G401.6 (cell line): ENCODE data around the gene CDH23.

ENCODE experiments used
- FAIRE-seq: peaks from 2 replicates; lab custom pipeline; 2012; peaks lifted over from hg19 to GRCh38; lab: Jason Lieb, UNC

The CDH23 gene

DNA sequence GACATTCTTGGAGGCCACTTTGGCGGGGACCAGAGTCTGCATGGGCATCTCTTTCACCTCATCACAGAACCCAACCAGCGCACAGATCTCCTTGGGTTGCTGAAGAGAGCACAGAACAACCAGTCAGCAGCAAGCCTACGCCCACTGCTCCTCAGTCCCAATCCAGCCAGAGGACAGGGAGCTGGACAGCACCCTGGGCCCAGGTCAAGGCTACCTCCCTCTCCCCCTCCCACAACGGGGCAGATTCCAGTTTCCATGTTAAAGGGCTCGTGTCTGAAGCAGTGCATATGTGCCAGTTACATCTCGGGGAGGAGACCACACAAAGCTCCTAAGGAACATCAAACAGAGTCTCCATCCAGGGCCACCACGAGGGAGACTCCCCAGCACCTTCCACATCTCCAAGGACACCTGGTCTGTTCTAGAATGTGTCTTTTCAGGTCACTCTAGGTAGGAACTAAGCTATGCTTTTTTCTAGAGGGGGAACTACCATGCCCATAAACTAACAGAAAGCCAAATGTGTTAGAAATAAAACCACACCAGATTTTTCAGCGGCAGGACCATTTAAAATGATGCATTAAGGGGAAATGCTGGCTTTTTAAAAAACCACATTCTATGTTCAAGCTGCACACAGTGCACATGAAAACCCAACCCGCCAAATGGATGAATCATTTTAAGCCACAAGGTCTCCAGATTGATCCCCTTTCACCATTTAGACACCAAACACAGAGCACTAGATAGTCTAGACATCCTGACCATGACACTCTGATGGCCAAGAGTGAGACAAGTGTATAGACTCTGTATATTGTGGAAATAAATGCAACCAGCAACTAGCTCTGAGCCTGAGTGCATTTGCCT, 425.4 kb downstream of the CDH23 start:
- no peak for FAIRE-seq

DNA sequence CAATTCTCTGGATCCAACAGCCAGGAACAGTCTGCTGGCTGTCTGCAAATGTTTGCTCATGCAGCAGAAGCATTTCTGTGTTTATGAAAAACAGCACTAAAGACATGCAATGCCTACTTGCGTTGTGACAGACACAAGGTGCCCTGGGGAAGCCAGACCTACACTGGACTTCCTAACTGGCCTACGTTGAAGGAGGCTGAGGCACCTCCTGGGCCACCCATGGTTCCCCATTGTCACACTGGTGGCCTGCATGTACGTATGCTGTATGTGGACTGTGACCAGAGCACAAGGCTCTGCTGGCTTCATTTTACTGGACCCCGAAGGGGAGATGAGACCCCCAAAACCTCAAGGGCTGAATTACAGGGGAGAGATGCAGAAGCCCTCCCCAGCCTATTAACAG, 426.6 kb downstream of the CDH23 start:
- FAIRE-seq, result no peak

DNA sequence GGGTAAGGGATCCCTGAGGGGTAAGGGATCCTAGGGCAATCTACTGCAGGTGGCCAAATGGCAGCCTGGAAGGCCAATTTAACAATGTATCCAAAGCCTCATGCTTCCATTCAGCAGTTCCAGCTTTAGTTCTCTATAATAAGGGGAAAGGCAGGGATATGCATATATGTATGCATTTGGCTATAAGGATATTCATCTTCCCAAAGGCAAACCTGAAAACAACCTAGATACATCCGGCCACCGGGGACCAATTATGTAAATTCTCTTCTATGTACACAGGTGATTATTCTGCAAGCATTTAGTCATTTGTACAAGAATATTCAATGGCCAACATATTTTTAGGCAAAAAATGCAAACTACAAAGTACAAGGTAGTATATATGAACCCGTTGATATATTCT, 427.6 kb downstream of the CDH23 start:
- no peak for FAIRE-seq

DNA sequence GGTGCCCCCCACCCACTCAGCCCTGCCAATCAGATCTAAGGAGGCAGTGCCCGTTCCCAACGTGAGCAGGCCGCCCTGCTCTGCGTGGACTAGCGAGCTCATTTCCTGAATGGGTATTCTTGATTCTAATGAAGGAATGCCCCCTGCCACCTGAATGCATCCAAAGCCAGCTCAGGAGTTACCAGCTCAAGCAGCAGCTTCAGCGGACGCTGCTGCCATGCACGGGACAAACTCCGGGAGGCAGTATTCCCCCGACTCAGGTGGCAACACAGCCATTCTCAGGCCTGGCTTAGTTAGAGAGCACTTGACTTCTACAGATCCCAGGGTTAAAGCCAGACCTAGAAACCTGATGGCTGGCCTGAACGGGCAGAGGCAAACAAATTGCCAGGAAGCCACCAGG, 428.5 kb downstream of the CDH23 start:
- FAIRE-seq, result no peak

DNA sequence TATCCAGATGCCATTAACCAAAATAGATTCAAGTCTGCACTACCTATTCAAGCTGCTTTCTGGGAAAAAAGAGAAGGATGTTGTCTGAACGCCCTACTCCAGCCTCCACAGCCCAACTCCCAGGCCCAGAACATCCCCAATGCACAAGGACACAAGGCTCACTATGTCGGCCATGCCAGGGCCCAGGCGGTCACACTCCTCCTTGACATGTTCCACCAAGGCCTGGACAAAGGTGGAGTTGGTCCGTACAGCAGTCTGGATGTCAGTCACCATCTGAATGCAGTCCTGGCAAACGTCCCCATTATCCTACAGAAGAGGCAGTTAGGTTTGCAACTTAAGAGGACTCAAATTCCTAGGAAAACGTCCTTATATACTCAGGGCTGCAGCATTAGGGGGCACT, 431.1 kb downstream of the CDH23 start:
- no peak for FAIRE-seq

DNA sequence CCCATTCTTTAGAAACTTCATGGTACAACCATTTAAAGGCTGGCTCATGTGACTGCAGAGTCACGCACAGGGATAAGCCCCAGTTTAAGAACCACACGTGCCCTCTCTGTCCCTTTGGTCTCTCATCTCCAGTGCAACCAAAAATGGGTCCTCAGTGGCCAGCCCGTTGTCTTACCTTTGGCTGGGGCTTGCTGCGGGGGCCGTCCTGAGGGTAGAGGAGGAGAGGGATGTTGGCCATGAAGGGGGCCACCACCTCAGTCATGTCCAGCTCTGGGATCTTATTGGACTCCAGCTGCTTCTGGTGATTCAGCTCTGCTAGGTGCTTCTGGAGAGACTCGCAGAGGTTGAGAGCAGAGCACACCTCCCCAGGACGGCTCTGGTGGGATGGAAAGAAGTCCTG, 432.0 kb downstream of the CDH23 start:
- no peak for FAIRE-seq

DNA sequence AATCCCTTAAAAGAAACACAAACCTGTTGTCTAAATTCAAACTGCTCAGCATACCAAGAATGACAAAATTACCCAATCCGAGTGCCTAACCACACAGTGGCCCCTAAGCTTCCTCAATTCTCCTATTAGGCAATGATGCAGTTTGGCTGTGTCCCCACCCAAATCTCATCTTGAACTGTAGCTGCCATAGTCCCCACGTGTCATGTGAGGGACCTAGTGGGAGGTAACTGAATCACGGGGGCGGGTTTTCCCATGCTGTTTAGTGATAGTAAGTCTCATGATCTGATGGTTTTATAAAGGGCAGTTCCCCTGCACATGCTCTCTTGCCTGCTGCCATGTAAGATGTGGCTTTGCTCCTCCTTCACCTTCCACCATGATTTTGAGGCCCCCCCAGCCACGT, 432.5 kb downstream of the CDH23 start:
- FAIRE-seq, result no peak

DNA sequence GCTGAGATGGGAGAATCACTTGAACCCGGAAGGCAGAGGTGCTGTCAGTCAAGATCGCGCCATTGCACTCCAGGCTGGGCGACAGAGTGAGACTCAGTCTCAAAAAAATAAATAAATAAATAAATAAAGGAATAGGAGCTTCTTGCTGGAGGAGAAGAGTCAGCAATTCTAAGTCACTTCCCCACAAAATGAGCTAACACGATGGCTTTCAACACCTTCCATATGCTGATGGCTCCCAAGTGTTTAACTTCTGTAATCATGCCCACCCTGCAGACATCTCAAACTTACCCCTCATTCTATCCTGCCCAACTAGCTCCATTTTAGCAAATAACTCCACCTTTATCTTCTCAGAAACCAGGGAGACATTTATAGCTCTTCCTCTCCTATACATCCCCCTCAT, 433.2 kb downstream of the CDH23 start:
- no peak for FAIRE-seq

DNA sequence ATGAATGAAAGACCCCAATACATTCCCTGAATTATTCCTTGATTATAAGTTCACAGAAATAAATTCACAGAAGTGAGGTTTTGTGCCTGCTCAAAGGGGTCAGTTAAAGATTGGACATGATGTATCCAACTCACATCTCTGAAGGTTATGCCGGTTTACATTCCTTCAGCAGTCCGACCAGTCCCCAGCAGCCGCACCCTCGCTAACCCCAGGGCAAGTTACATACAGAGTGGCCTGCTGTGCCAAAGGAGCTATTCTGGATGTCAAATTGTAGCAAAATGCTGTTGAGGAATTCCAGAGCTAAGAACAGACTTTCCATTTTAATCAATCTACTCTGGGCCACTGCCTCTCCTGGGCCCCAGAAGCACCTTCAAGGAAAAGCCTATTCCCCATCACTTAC, 434.0 kb downstream of the CDH23 start:
- no peak for FAIRE-seq

DNA sequence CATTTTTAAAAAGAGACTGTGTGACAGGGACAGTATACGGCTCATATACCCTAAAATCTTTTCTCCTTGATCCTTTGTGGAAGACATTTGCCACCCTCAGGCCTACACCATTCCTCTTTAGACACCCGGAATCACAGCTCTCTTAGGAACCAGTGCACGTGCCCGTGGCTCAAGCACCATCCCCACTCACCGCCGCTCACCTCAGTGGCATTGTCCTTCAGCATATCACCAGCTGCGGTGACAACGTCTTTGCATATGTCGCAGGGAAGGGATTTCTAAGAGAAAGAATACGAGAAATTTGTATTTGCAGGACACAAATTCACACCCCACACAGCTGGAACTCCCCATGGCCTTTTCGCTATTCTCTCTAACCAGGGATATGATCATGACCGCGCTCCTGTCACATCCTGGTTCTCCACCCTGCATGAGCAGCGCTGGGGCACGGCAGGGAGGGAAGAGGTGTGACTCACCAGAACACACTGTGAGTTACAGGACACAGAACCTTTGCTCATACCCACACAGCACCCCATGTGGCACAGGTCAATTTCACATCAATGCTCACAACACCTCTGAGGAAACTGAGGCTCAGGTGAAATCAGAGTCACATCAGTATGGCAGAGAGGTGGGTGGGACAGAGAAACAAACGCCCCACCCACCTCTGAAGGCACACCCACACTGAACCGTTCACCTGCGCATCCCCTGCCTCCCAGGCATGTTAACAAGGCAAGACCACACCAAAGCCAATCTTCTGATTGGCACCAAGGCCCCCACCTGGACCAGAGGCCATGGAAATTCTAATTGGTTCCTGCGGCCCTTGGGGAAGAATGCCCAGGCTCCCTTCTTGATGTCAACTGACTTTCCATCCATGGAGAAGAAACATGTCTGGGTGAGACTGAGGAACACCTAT, 435.2 kb downstream of the CDH23 start:
- FAIRE-seq, result no peak

DNA sequence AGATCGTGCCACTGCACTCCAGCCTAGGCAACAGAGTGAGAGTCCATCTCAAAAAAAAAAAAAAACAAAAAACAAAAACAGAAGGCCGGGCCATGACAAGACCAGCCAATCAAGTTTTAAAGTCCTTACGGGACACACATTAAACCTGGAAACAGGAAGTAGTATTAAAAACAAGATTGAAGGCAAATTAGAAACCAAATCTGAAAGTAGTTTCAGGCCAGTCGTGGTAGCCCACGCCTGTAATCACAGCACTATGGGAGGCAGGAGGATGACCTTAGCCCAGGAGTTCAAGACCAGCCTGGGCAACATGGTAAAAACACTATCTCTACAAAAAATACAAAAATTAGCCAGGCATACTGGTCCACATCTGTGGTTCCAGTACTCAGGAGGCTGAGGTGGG, 436.2 kb downstream of the CDH23 start:
- FAIRE-seq, result no peak

DNA sequence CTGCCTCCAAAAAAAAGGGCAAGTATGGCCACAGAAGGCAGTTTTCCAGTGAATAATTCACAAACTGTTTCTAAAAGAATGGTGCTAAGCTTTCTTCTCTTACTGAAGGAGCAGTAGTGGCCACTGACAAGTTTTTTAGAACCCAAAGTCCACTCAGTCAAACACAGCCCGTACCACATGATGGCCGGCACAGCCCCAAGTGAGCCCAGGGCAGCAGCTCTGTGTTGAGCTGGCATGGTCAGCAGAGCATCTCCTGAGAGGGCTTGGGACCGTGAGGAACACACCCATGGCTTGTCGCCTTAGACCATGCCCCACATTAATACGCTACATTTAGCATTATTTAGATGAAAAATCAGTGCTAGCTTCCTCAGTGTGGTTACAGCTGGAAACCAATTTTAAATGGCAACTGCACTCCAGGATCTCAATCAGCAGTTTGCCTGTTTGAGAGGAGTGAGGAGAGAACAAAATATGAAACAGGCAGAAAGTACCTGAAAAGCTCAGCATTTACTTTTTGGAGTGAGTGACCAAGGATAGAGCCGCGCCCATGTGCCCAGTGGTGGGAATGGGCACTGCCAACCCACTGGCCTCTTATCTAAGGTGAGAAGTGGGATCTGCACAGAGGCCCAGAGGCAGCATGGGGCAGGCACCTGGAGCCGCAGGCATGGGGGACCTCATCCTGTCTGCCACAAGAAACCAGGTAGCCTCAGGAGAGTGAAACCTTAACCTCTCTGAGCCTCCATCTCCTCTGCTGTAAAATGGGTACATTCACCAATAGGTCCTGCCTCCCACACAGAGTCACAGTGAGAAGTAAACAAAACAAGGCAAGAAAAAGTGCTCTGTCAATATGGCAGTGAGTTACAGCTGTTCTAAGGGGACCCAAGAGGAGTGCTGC, 437.0 kb downstream of the CDH23 start:
- no peak for FAIRE-seq

DNA sequence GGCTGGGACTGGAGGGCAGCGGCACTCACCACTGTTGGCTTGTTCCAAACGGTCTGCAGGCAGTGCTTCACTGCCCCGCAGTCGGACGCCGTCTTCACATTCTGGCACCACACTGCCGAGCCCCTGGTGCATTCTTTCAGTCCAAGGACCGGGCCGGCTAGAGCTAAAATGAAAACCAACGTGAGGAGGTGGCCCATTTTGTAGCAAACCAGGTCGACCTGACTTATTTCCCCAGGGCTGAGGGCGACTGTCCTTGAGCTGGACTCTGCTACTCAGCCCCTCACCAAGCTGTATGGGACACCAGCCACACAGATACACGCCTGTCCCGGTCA, 437.6 kb downstream of the CDH23 start:
- no peak for FAIRE-seq

DNA sequence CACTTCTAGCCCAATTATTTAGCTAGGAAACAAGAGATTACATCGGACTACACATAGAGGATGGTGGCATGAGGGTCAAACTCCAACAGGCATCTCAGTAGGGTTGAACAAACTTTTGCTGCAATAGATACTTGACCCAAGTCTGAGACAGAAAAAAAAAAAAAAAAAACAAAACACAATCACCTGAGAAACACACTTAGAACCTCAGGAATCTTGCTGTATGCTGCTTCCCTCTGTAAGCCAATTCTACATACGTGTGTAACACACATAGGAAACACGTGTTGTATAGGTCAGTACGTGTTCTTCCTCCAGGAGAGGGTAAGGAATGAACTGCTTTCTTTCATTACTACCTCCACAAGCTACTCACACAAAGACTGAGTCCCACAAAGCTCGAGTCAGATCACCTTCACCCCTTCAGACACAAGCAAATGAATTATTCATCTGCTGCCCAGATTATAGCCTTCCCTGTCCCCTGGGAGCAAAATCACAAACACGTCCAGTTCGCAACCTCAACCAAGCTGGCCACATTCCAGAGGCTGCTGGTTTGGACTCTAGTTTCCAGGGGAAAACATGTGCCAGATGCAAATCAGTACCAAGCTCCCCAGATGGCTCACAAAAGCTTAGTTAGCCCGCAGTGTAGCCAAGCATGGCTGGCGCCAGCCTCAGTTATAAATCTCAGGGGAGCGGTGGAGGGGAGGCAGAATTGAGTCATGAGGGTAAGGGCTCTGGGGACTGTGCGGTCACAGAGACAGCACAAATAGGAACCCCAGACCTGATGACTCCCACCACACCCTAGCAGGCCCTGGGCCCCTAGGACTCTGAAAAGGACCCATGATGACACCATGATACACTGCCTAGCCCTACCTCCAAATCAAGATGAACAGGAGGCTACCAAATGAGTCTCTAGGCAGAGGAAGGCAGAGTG, 439.2 kb downstream of the CDH23 start:
- FAIRE-seq, result no peak

DNA sequence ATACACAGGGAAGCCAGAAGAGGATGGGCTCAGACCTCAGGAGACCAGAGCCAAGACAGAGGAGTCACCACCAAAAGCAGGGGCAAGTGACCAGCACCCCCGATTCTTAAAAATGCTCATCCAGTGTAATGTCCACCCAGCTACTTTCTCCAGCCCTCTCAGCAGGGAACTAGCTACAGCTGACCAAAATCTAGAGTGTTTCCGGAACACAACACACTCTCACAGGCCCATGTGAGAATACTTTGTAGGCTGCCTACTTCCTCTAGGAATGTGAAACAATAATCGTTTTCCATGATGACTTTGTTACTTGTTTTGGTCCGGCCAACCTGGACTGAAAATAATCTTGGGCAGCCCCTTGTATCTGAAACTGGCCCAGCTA, 439.9 kb downstream of the CDH23 start:
- FAIRE-seq, result no peak

DNA sequence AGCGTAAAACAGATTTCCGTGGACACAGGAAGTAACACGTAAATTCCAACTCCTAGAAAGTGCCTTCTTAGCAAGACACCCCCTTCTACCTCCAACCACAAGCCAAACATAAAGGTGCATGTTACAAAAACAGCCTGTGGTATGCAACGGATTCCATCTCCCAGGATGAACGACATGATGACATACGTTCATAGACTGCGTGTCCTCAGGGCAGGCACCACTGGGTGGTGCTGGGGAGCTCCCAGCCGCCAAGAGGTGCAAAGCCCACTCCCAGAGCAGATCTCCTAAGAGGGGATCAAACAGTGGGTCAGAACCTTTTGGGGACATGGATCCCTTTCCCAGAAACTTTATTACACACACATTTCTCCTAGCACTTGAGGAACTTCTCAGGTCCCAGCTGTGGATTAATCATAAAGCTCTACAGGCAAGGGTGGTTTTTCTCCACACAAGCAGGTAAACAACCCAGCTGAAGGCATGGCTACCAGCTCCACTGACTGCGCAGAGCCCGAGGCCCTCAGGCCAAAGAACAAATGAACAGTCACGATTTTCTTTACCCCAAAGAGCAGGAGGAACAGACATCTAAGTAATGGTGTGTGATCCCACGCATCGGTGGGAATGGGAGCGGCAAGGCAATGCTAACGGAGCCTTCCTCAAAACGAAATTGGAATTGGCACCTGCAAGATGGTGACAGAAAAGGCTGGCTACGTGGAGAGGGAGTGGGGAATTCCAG, 440.5 kb downstream of the CDH23 start:
- FAIRE-seq, result no peak

DNA sequence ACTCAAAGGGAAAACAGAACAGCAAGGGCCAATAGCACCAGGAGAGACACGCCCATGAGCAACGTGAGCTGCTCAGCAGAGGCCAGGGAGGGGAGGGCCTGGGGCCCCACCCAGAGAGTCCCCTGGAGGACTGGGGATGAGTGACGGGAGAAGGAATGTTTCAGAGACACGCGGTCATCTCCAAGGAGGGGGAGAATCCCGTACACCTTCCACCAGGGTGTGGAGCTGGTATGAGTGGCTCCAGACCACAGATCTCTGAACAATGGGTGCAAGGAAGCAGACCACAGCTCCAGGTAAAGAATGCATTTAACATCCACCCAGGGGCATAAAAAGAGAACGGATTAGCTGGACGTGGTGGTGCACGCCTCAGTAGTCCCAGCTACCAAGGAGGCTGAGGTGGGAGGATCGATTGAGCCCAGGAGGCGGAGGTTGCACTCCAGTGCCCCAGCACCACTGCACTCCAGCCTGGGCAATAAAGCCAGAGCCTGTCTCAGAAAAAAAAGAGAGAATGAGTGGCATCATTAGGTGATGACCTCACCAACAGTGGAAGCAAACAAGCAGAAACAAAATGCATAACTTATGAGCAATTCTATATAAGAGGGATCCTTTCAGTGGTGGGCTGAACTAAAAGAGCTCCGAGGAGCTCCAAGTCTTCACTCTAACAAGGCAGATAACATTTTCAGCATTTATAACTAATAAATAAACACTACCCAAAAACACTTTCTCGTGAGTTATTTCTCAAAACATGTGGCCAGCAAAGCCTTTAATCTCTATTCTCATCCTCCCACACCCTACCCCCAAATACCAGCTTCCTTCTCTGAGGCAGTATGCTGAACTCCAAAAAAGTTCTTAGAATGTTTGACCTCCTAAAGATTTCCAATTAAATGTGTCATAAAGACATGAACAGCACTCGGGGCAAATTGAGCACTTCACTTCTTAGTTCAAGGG, 441.8 kb downstream of the CDH23 start:
- FAIRE-seq, result no peak

DNA sequence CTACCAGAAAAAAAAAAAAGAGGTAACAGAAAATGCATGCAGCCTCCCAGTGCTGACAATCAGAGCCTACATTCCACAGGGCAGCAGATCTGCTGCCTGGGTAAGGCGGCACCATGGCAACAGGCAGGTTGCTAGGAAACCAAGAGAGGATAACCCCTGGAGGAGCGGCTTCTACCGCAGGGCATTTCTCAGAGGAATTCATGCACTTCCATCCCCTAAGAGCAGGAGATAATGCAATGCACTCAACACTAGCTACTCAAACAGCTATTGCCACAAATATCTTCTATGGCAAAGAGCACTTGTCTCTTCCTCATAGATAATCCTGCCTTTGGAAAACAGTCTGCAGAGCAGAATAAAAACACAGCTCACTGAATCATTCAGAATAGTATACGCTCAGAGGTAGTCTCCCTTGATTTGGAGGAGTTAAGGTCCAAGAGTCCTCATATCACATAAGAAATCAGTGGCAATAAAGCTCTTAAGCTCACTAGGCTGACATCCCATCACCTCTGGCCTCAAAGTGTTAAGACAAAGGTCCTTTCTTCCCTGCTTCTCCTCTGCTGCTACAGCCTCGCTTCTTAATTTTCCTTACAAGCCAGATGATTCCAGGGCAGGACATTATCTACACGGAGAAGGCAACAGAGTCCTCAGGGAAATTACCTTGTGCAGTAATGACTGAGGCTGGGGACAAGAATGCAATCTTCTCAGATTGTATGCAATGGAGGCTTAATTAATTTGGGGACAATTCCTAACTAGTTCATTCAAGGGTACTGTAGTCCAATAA, 443.6 kb downstream of the CDH23 start:
- FAIRE-seq, result peak; percentile 92

DNA sequence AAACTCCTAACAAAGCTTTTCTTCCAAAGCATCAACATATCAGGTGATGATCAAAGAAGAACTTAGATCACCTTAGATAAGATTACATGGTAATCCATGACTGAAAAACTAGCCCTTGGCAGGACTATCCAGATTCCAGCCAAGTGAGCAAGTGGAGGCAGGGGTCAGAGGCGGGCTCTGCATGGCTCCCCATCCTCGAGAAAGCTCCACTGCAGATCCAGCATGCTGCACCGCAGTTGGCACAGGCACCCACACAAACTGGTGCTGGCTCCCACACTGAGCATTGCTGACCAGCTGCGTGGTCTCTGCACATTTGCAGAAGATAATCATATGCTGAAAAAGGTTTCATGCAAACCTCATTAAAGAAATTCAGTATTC, 444.2 kb downstream of the CDH23 start:
- FAIRE-seq, result no peak
